Body of pancreas (tissue), 4 donors: ENCODE measurements around the gene SFTPB. TPM values are rescaled to one million over a fixed set of nuclear protein-coding genes. Genes with fewer than 3 reads are reported as not detected.
"Not testable (repeated sequence)": the region's sequence is repeated elsewhere in the genome, so short reads cannot be mapped to it uniquely, and the experiment has no call there.

ENCODE experiments used
- ATAC-seq: fragments of 150-250 bp; one replicate; pipeline ENCODE4 v1.9.1; 2016
- DNase-seq, 4 donors: peaks; one replicate each; pipeline ENCODE4 v3.0.0-alpha.2; 2019
- H3K27ac ChIP-seq, 4 donors: fragments of 200-600 bp; sonication (generic); 1 replicate in 3 of 4; 2 replicates in 1 of 4; pipeline versions ENCODE4 v1.5.1 to v1.6.1; 2016 to 2019; ENCODE audit warnings: mild to moderate bottlenecking in 1 of 4, mixed read lengths in 1 of 4, moderate library complexity in 1 of 4
- H3K27me3 ChIP-seq, 2 donors: fragments of 200-600 bp; sonication (generic); one replicate each; pipeline ENCODE4 v1.6.0; 2016; ENCODE audit warnings: mild to moderate bottlenecking in 1 of 2
- H3K36me3 ChIP-seq, 2 donors: fragments of 200-600 bp; sonication (generic); replicated peaks in 1 of 2; 2 replicates each; pipeline ENCODE4 v1.5.1; 2016; ENCODE audit warnings: low read depth in 2 of 2; ENCODE audit not compliant: insufficient read depth in 1 of 2
- H3K4me1 ChIP-seq: fragments of 200-600 bp; sonication (generic); one replicate; pipeline ENCODE4 v1.6.0; 2016
- H3K4me3 ChIP-seq, 2 donors: fragments of 200-600 bp; sonication (generic); 1 replicate in 1 of 2; 2 replicates in 1 of 2; pipeline ENCODE4 v1.5.1; 2016 to 2019
- H3K9me3 ChIP-seq, 3 donors: fragments of 200-600 bp; sonication (generic); 1 replicate in 2 of 3; 2 replicates in 1 of 3; pipeline ENCODE4 v1.5.1; 2016
- CTCF ChIP-seq, 7 experiments: fragments of 450-650 bp in 4 of 7; fragments of 200-600 bp in 3 of 7; sonication (generic) in 3 of 7; IDR thresholded peaks; one replicate each; pipeline ENCODE4 v1.5.1; 2016 to 2019; ENCODE audit warnings: antibody characterized with exemption in 7 of 7
- POLR2A ChIP-seq, 3 donors: fragments of 450-650 bp; IDR thresholded peaks; one replicate each; pipeline ENCODE4 v1.6.1; 2016; ENCODE audit warnings: antibody characterized with exemption in 3 of 3, mild to moderate bottlenecking in 2 of 3
- WGBS, 2 donors: methylation state at CpG; one replicate each; pipeline ENCODE4 v1.1.5; 2017; 5-methylcytosine and 5-hydroxymethylcytosine counted together
- intact Hi-C: fragments of 100-400 bp; cut with DNase I; formaldehyde crosslinking; loops from one replicate; pipeline ENCODE4 v1.15.1; 2023
- total RNA-seq, 2 donors: library from RNA; depleted of rRNA; stranded (reverse); fragments of >200 nt; gene quantifications; one replicate each; pipeline ENCODE4 v1.1.0, GENCODE V29; 2016

The SFTPB gene
- total RNA-seq, 2 donors from 2014 or later: not detected

DNA sequence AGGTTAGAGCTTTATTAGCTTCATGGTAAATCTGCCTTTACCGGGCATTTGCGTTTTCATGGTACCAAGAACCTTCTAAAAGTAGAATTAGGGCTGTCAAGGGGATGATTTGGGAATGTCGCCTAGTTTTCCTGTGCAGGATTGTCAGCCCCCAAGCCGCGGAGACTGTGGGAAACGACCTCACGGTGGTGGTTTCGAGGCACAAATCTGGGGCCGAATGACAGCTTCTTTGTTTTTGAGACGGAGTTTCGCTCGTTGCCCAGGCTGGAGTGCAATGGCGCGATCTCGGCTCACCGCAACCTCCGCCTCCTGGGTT is 52.6 kb downstream of the SFTPB start:
- WGBS, 2 donors: 87 to 89% methylated on average over 12 to 17 of the region's 17 CpGs
- intact Hi-C loops: no loop called here
- Histone ChIP-seq H3K36me3 (peaks cover 0 to 2% of the 10 kb centered on the region in 2 donors), H3K27ac (peak overlapping the region; percentile 49 to 93 (median 84)), H3K4me3 (no peak overlapping the region), H3K9me3 (no peaks in the 10 kb centered on the region), H3K27me3 (no peaks in the 10 kb centered on the region), H3K4me1 (peaks cover 38% of the 10 kb centered on the region)
- DNase-seq (no peak), ATAC-seq (no peak)
- no peak for TF ChIP-seq CTCF (IDR thresholded peaks at IDR 0.05)
- no peak for TF ChIP-seq POLR2A (IDR thresholded peaks at IDR 0.05)

DNA sequence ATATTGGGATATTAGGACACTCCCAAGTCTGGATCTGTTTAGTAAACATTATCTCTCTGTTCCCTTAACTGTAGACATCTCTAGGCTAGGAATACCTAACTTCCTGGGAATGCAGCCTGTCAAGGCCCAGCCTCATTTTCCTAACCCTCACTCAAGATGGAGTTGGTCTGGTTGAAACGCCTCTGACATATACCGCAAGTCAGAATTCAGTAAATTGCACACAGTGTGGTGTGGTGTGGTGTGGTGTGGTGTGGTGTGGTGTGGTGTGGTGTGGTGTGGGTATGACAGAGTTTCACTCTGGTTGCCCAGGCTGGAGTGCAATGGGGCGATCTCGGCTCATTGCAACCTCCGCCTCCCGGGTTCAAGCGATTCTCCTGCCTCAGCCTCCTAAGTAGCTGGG is 53.2 kb downstream of the SFTPB start:
- H3K9me3 ChIP-seq, H3K4me3 ChIP-seq, H3K27me3 ChIP-seq, H3K36me3 ChIP-seq, H3K27ac ChIP-seq, ATAC-seq, intact Hi-C loops, DNase-seq: not testable (repeated sequence)
- 93 to 94% methylated on average over 7 of the region's 7 CpGs for WGBS, 2 donors
- peaks cover 44% of the 10 kb centered on the region for H3K4me1 ChIP-seq

DNA sequence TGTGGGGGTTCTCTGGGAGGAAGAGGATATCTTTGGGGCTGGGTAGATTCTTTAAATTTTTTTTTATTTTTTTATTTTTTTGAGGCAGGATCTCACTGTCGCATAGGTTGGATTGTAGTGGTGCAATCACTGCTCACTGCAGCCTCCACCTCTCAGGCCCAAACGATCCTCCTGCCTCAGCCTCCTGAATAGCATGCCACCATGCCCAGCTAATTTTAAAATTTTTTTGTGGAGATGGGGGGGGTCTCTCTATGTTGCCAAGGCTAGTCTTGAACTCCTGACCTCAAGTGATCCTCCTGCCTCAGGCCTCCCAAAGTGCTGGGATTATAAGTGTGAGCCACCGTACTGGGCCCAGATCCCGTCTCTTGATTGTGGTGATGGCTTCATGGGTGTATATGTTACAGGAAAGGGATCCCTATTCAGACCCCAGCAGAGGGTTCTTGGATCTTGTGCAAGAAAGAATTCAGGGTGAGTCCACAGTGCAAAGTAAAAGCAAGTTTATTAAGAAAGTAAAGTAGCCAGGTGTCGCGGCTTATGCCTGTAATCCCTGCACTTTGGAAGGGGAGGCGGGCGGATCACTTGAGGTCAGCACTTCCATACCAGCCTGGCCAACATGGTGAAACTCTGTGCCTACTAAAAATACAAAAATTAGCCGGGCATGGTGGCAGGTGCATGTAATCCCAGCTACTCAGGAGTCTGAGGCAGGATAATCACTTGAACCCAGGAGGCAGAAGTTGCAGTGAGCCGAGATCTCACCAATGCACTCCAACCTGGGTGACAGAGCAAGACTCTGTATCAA is 54.1 kb downstream of the SFTPB start:
- Histone ChIP-seq H3K9me3 (no peaks in the 10 kb centered on the region), H3K4me3 (no peak overlapping the region), H3K27ac (no peak overlapping the region), H3K36me3 (peaks cover 0 to 2% of the 10 kb centered on the region in 2 donors), H3K4me1 (peaks cover 46% of the 10 kb centered on the region), H3K27me3 (no peaks in the 10 kb centered on the region)
- ATAC-seq (no peak), DNase-seq (no peak)
- 83% methylated on average over 10 of the region's 10 CpGs for WGBS, 2 donors
- TF ChIP-seq POLR2A (IDR thresholded peaks at IDR 0.05) (no peak), CTCF (IDR thresholded peaks at IDR 0.05) (no peak)
- intact Hi-C loops: no loop called here

- Histone ChIP-seq H3K9me3 (no peaks in the 10 kb centered on the region), H3K27ac (peak within 1 kb of the TSS; percentile 76 to 86 (median 81)), H3K4me1 (peaks cover 39% of the 10 kb centered on the region), H3K36me3 (peaks cover 0 to 8% of the 10 kb centered on the region in 2 donors), H3K4me3 (peak within 1 kb of the TSS; percentile 33 to 59), H3K27me3 (no peaks in the 10 kb centered on the region)
- TF ChIP-seq CTCF (IDR thresholded peaks at IDR 0.05): no peak
- TF ChIP-seq POLR2A (IDR thresholded peaks at IDR 0.05): peak; percentile 50 to 79 (median 70)
- 7 to 16% methylated on average over 33 to 71 of the region's 73 CpGs for WGBS, 2 donors
- ATAC-seq (peak; percentile 83), DNase-seq (peak; percentile 89 to 92 (median 90))
- intact Hi-C loops: no loop called here
These were observed 56.1 kb downstream of the SFTPB start, which contains the start of gene C2orf68 for GRCh38 chr2:85611705-85612587. TSS of gene C2orf68 (minus strand) at chr2:85612066. CDS start at chr2:85611984, 82 bp downstream.

GRCh38 chr2:85611217-85611704 is 56.7 kb downstream of the SFTPB start:
- TF ChIP-seq POLR2A (IDR thresholded peaks at IDR 0.05) (no peak), CTCF (IDR thresholded peaks at IDR 0.05) (no peak)
- 3 to 8% methylated on average over 9 to 24 of the region's 24 CpGs for WGBS, 2 donors
- H3K4me1 ChIP-seq: peaks cover 37% of the 10 kb centered on the region

More at GRCh38 chr2:85611217-85611704, 56.7 kb downstream of the SFTPB start:
- Histone ChIP-seq H3K27me3 (no peaks in the 10 kb centered on the region), H3K9me3 (no peaks in the 10 kb centered on the region), H3K4me3 (peak overlapping the region; percentile 33 to 59), H3K27ac (peak overlapping the region; percentile 76 to 86 (median 81)), H3K36me3 (peaks cover 0 to 8% of the 10 kb centered on the region in 2 donors)
- DNase-seq (no peak), ATAC-seq (no peak)
- intact Hi-C loops: no loop called here
